ENCODE measurements around the gene SEZ6L.

The SEZ6L gene

GRCh38 chr22:26169315-26170111 is at the start of gene SEZ6L:
Gene SEZ6L, plus strand, starts transcription at chr22:26169462. Its CDS starts 208 bp downstream, at chr22:26169670.
- DNase-seq: no peak

- DNase-seq: no peak
These were observed 46.3 kb upstream of the SEZ6L start for GRCh38 chr22:26122920-26123468.

GRCh38 chr22:26124991-26125725 is 44.1 kb upstream of the SEZ6L start:
- DNase-seq: no peak

GRCh38 chr22:26127126-26127525 is 42.1 kb upstream of the SEZ6L start:
- DNase-seq: no peak

- DNase-seq: no peak
These were observed 41.7 kb upstream of the SEZ6L start for GRCh38 chr22:26127556-26127955.

- no peak for DNase-seq
These were observed 37.6 kb upstream of the SEZ6L start for GRCh38 chr22:26131589-26132154.

GRCh38 chr22:26134654-26135330 is 34.5 kb upstream of the SEZ6L start:
- no peak for DNase-seq

GRCh38 chr22:26135806-26136205 is 33.5 kb upstream of the SEZ6L start:
- no peak for DNase-seq

- DNase-seq: no peak
These were observed 30.0 kb upstream of the SEZ6L start for GRCh38 chr22:26139310-26139709.

- DNase-seq: no peak
These were observed 27.4 kb upstream of the SEZ6L start for GRCh38 chr22:26141831-26142230.

GRCh38 chr22:26143806-26144325 is 25.4 kb upstream of the SEZ6L start:
- DNase-seq: no peak

- no peak for DNase-seq
These were observed 9.4 kb upstream of the SEZ6L start for GRCh38 chr22:26159886-26160285.

GRCh38 chr22:26161746-26162145 is 7.5 kb upstream of the SEZ6L start:
- DNase-seq: no peak

- DNase-seq: no peak
These were observed 6.3 kb upstream of the SEZ6L start for GRCh38 chr22:26162926-26163325.

- DNase-seq: no peak
These were observed 5.1 kb upstream of the SEZ6L start for GRCh38 chr22:26164174-26164573.

- DNase-seq: no peak
These were observed 871 bp upstream of the SEZ6L start for GRCh38 chr22:26168330-26168851.

- DNase-seq: no peak
These were observed 335 bp upstream of the SEZ6L start for GRCh38 chr22:26168939-26169314.

- no peak for DNase-seq
These were observed 840 bp downstream of the SEZ6L start for GRCh38 chr22:26170112-26170492.

- no peak for DNase-seq
These were observed 1.7 kb downstream of the SEZ6L start for GRCh38 chr22:26170795-26171580.

- peak; percentile 13 for DNase-seq
These were observed 3.2 kb downstream of the SEZ6L start for GRCh38 chr22:26172389-26172990.

GRCh38 chr22:26174280-26174679 is 5.0 kb downstream of the SEZ6L start:
- DNase-seq: no peak

Data from stimulated activated CD4-positive, alpha-beta T cell treated with anti-CD3 and anti-CD28 coated beads, Interleukin-12 subunit alpha, Interleukin-12 subunit beta, amount 100 ng/mL, for 4 hours (primary cell).